ENCODE data around the gene POLR3GL.

Gene POLR3GL

DNA sequence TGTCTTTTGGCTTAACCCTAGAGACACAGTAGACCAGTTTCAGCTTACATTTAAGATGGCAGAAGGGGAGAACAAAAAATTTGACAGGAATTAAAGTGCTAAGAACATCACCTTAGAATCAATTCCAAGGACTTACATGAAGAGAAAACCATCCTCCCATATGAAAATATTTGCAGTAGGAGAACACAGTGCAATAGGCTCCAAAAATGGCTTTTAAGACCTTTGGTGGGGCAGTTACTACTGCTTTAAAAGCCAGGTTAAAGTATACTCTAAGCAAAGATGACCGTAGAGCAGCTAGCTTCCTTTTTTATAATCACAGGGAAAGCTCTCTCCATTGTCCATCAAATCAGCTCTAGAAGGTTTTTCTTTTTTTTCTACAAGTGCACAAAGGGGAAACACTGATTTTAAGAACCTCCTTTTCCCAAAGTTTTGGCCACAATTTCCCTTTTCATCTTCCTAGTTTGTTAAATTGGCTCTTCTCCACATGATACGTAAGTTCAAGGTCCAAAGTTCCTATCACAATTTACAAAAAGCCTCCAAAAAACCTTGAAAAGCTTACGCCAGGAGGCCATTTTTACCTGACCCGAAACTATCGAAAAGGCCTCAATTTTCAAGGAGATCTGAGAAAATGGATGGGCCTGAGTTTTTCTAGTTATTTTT lies 28.6 kb downstream of the POLR3GL start:
- no peak for DNase-seq (ENCODE audit: low read depth)

GRCh38 chr1:145993618-145994390 lies 29.3 kb downstream of the POLR3GL start:
- no peak for DNase-seq (ENCODE audit: low read depth)

DNA sequence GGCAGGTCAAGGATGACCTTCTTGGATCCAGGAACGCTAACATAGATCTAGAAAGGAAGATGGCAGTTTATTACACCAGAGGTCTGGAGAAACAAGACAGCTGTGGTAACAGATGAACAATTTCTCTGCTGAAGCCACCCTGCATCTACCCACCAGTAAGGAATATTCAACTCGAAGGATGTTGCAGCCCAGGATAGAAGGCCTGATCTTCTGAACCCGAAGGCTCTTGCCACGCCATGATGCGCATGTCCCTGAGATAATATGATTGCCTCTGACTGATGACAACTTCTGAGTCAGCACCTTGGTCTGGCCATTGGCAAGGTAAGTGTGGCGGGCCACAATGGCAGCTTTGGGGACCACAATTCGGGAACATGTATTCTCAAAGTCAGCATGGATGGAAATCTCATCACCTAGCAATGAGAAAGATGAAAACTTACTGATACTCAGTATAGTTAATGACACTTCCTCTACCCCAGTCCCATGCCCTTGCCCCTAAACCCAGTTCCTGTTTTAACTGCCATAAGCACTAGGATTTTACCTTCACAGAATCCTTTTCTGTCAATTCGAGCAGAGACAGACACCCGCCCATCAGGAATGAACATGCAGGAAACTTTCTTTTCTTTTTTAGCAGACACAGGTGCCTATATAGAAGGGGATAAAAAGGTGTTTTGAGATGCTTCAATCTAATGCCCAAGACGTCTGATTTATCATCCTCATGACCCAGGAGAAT lies 30.1 kb downstream of the POLR3GL start:
- no peak for DNase-seq (ENCODE audit: low read depth)

- DNase-seq (ENCODE audit: low read depth): no peak
Observed at GRCh38 chr1:145995148-145995881, 30.8 kb downstream of the POLR3GL start.

DNA sequence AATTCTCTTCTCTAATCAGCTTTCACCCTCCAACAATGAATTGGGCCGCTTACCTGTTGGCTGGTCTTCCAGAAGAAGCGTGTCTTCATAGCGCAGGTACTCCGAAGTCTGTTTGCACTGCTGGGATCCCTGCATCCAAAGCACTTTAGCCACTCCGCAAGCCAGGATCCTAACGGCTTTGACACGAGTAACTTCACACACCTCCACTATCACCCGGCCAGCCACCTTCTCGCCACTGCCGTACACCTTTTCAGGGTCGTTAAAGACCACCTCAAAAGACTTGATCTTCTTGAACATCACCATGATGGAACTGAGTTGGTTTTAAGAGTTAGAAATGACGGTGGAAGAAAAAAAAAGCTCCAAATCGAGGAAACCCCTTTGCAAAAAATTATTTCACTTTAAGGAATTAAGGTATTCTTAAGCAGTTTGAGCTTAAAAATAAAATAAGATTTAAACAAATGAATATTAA lies 31.5 kb downstream of the POLR3GL start:
- no peak for DNase-seq (ENCODE audit: low read depth)

- peak; percentile 81 for DNase-seq (ENCODE audit: low read depth)
Observed at GRCh38 chr1:145996433-145997015, 32.0 kb downstream of the POLR3GL start, which contains the start of gene TXNIP. TSS of gene TXNIP (minus strand) at chr1:145996579. CDS start at chr1:145996266, 313 bp downstream.

DNA sequence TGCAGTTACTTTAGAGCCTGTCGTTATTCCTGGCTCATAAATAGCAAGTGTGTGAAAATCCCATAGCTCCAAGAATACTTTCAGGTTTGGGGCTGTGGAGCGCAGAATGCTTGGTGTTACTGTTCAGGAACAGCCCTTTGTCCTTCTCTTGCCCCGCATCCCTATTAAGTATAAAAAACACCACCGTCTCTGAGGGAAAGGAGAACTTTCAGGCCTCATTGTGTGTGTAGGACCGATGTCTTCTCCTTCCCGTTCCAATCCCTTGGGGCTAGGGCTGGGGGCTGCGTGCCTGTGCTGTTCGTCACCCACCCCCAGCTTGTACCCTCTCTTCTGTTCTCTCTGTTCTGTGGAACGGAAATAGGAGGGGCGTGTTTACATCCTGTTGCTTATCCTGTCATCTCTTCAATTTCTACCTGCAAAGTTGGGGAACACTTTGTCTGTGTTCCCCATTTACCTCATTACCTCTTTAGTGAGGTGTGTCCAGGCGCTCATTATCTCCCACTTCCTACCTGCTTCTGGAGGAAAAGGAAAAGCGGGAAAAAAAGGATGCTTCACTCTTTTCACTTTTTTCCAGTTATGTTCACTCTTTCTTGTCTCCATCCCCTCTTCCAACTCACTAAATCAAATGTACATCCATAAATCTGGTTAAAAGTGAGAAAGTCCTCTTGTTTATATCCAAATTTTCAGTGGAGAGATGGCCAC lies 32.7 kb downstream of the POLR3GL start:
- peak; percentile 42 for DNase-seq (ENCODE audit: low read depth)

DNA sequence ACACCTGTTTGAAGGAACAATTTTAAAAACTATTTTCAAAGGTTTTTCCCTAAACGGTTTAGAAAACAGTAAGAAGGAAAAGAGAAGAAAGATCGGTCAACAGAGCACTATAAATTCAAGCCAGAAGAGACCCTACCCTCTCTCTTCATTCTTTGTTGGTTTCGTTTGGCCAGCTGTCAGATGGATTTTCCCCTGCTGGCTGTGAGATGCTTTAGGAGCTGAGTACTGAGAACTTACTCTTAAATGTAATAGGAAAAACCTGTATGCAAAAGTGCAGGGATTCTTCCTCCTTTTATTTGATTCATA lies 33.2 kb downstream of the POLR3GL start:
- no peak for DNase-seq (ENCODE audit: low read depth)

DNA sequence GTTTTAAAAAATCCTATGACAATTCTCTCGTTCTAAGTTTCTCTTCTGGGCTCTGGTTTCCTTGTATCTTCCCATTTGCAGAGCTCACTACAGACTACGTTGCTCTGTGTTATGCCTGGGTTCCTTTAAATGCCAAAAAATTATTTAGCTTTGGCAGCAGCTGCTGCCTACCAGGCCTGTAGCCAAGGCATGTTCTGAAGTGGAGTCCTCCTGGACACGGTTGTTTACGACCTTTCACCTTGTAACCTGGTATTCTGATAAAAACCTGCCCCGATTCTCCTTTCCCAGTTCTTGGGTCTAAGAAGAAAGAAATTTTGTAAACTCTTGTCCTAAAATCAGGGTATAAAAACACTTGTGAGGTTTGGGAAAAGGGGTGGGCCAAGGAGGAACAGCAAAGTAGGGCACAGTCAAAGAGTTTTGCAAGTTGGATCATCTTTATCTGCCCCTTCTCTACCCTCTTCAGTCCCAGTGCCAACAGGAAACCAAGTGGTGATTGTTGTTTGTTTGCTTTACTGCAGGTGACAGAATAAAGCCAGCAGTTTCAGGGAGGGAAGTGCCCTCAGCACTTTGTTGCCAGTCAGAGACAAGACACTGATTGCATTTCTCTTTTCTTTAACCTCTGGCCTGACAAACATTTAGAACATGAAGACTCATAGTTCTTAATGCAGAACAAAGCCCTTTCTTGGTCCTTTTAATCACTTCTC lies 35.0 kb downstream of the POLR3GL start:
- DNase-seq (ENCODE audit: low read depth): no peak

DNA sequence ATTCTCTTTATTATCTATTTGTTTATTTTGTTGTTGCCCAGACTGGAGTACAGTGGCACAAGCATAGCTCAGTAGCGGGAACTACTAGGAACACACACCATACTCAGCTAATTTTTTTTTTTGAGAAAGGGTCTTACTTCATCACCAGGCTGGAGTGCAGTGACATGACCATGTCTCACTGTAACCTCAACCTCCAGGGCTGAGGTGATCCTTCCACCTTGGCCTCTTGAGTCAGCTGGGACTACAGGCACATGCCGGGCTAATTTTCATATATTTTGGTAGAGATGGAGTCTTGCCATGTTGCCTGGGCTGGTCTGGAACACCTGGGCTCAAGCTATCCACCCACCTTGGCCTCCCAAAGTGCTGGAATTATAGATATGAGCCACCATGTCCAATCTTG lies 37.2 kb downstream of the POLR3GL start:
- no peak for DNase-seq (ENCODE audit: low read depth)

GRCh38 chr1:146007489-146008133 lies 43.1 kb downstream of the POLR3GL start:
- no peak for DNase-seq (ENCODE audit: low read depth)

DNA sequence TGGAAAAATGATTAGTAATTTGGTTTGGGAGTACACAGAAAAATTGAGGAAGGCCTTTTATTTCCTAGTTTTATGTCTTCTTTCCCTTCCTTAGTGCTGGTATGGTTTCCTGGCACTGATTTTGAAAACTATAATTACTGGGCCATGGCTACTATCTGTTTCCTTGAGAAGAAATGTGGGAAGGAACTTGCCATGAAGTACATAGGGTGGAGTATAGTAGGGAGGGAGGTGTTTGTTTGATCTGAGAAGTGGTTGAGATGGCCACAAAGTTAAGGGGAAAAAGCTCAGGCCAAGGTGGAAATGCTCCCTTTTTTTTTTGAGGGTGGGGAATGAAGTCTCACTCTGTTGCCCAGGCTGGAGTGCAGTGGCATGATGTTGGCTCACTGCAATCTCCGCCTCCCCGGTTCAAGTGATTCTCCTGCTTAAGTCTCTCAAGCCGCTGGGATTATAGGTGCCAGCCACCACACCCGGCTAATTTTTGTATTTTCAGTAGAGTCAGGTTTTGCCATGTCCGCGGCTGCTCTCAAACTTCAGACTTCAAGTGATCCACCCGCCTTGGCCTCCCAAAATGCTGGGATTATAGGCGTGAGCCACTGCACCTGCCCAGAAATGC lies 45.7 kb downstream of the POLR3GL start:
- DNase-seq (ENCODE audit: low read depth): no peak

GRCh38 chr1:146012703-146013558 lies 48.4 kb downstream of the POLR3GL start:
- DNase-seq (ENCODE audit: low read depth): peak; percentile 47

GRCh38 chr1:146013559-146013922 lies 49.1 kb downstream of the POLR3GL start:
- no peak for DNase-seq (ENCODE audit: low read depth)

- no peak for DNase-seq (ENCODE audit: low read depth)
Observed at GRCh38 chr1:146016891-146017290, 52.4 kb downstream of the POLR3GL start.

- no peak for DNase-seq (ENCODE audit: low read depth)
Observed at GRCh38 chr1:146019231-146020057, 55.0 kb downstream of the POLR3GL start.
